ENCODE measurements around the gene ZBTB16. TPM values are rescaled to one million over a fixed set of nuclear protein-coding genes. Genes with fewer than 3 reads are reported as not detected.

The ZBTB16 gene
- total RNA-seq, 1 donor = under 0.01 TPM

GRCh38 chr11:114246321-114247069, 187.0 kb downstream of the ZBTB16 start:
- no peak for DNase-seq (ENCODE audit: insufficient read length, low spot score, missing footprints)
- H3K79me2 ChIP-seq (ENCODE audit: insufficient read depth, low read length) = no peaks in the 10 kb centered on the region
- H2AFZ ChIP-seq (ENCODE audit: low read length) = no peak overlapping the region
- no peaks in the 10 kb centered on the region for H3K9me3 ChIP-seq (ENCODE audit: low read depth, low read length)
- no peaks in the 10 kb centered on the region for H3K36me3 ChIP-seq (ENCODE audit: insufficient read depth, low read length)
- no peak overlapping the region for H3K27ac ChIP-seq (ENCODE audit: low read depth, low read length)
- H4K20me1 ChIP-seq (ENCODE audit: insufficient read depth, low read length) = no peaks in the 10 kb centered on the region
- no peak overlapping the region for H3K4me3 ChIP-seq (ENCODE audit: insufficient read depth, low read length)
- peaks cover 6% of the 10 kb centered on the region for H3K27me3 ChIP-seq (ENCODE audit: insufficient read depth, low read length)
- H3K4me2 ChIP-seq (ENCODE audit: insufficient read depth, low read length) = no peak overlapping the region
- TF ChIP-seq, protein P1, sequence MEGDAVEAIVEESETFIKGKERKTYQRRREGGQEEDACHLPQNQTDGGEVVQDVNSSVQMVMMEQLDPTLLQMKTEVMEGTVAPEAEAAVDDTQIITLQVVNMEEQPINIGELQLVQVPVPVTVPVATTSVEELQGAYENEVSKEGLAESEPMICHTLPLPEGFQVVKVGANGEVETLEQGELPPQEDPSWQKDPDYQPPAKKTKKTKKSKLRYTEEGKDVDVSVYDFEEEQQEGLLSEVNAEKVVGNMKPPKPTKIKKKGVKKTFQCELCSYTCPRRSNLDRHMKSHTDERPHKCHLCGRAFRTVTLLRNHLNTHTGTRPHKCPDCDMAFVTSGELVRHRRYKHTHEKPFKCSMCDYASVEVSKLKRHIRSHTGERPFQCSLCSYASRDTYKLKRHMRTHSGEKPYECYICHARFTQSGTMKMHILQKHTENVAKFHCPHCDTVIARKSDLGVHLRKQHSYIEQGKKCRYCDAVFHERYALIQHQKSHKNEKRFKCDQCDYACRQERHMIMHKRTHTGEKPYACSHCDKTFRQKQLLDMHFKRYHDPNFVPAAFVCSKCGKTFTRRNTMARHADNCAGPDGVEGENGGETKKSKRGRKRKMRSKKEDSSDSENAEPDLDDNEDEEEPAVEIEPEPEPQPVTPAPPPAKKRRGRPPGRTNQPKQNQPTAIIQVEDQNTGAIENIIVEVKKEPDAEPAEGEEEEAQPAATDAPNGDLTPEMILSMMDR (IDR thresholded peaks at IDR 0.05; ENCODE audit: extremely low read depth, low read depth, low read length) = no peak
- no peaks in the 10 kb centered on the region for H3K4me1 ChIP-seq (ENCODE audit: insufficient read depth, low read length)

DNA sequence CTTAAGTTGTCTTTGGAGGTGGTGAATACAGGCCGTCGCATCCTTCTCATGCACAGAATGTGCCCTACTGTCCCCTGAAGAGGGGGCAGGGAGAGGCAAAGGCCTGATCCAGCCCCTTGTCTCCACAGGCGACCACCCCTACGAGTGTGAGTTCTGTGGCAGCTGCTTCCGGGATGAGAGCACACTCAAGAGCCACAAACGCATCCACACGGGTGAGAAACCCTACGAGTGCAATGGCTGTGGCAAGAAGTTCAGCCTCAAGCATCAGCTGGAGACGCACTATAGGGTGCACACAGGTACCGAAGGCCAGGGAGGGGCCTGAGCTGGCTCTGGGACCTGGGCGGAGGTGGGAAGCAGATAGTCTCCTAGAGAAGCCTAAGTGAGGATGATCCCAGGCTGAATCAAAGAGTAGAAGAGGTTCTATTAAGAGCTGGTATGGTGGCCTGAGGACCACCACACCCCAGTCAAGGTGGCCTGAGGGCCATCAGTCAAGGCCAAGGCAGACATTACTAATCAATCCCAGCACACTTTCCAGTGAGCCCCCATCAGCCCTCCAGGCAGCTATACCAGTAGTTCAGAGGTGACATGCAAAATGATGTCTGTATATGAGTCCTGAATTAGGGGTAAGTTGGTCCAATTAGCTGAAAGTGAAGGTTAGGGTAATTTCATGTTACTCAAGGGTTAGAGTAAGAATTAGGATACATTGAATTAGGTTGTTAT, 187.7 kb downstream of the ZBTB16 start:
- Histone ChIP-seq H3K27me3 (ENCODE audit: insufficient read depth, low read length) (peaks cover 6% of the 10 kb centered on the region), H3K79me2 (ENCODE audit: insufficient read depth, low read length) (no peaks in the 10 kb centered on the region), H3K4me1 (ENCODE audit: insufficient read depth, low read length) (no peaks in the 10 kb centered on the region), H4K20me1 (ENCODE audit: insufficient read depth, low read length) (no peaks in the 10 kb centered on the region), H3K4me2 (ENCODE audit: insufficient read depth, low read length) (no peak overlapping the region), H3K9me3 (ENCODE audit: low read depth, low read length) (no peaks in the 10 kb centered on the region), H3K36me3 (ENCODE audit: insufficient read depth, low read length) (no peaks in the 10 kb centered on the region), H2AFZ (ENCODE audit: low read length) (no peak overlapping the region), H3K27ac (ENCODE audit: low read depth, low read length) (no peak overlapping the region), H3K4me3 (ENCODE audit: insufficient read depth, low read length) (no peak overlapping the region)
- no peak for DNase-seq (ENCODE audit: insufficient read length, low spot score, missing footprints)
- TF ChIP-seq, protein P1 (IDR thresholded peaks at IDR 0.05; ENCODE audit: extremely low read depth, low read depth, low read length) = no peak

- no peak overlapping the region for H3K27ac ChIP-seq (ENCODE audit: low read depth, low read length)
- H3K36me3 ChIP-seq (ENCODE audit: insufficient read depth, low read length) = no peaks in the 10 kb centered on the region
- no peaks in the 10 kb centered on the region for H3K79me2 ChIP-seq (ENCODE audit: insufficient read depth, low read length)
- no peak for DNase-seq (ENCODE audit: insufficient read length, low spot score, missing footprints)
- peaks cover 5% of the 10 kb centered on the region for H3K27me3 ChIP-seq (ENCODE audit: insufficient read depth, low read length)
- no peak overlapping the region for H3K4me3 ChIP-seq (ENCODE audit: insufficient read depth, low read length)
- no peaks in the 10 kb centered on the region for H4K20me1 ChIP-seq (ENCODE audit: insufficient read depth, low read length)
- TF ChIP-seq, protein P1 (IDR thresholded peaks at IDR 0.05; ENCODE audit: extremely low read depth, low read depth, low read length) = no peak
- H3K9me3 ChIP-seq (ENCODE audit: low read depth, low read length) = no peaks in the 10 kb centered on the region
- H3K4me2 ChIP-seq (ENCODE audit: insufficient read depth, low read length) = no peak overlapping the region
- H3K4me1 ChIP-seq (ENCODE audit: insufficient read depth, low read length) = no peaks in the 10 kb centered on the region
- no peak overlapping the region for H2AFZ ChIP-seq (ENCODE audit: low read length)
Measured at GRCh38 chr11:114250180-114250579, 190.7 kb downstream of the ZBTB16 start.
